ENCODE measurements around the gene C16orf92.

The C16orf92 gene

DNA sequence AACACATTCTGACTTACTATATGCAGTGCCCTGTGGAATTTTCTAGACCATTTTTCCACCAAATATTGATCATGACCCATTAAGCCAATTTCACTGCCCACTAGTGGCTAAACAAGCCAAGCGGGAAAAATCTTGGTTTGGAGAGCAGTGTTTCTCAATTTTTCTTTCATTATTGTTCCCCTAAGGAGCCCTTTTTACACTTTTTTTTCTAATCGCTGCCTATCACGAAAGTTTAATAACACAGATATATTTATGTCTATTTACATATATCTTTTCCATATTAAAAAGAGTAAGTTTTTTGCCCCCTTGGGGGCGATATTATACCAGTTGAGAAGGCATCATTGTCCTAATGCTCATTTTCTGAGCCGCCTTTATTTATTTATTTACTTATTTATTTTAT is 18.8 kb downstream of the C16orf92 start:
- TF ChIP-seq, protein P1, sequence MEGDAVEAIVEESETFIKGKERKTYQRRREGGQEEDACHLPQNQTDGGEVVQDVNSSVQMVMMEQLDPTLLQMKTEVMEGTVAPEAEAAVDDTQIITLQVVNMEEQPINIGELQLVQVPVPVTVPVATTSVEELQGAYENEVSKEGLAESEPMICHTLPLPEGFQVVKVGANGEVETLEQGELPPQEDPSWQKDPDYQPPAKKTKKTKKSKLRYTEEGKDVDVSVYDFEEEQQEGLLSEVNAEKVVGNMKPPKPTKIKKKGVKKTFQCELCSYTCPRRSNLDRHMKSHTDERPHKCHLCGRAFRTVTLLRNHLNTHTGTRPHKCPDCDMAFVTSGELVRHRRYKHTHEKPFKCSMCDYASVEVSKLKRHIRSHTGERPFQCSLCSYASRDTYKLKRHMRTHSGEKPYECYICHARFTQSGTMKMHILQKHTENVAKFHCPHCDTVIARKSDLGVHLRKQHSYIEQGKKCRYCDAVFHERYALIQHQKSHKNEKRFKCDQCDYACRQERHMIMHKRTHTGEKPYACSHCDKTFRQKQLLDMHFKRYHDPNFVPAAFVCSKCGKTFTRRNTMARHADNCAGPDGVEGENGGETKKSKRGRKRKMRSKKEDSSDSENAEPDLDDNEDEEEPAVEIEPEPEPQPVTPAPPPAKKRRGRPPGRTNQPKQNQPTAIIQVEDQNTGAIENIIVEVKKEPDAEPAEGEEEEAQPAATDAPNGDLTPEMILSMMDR (IDR thresholded peaks at IDR 0.05; ENCODE audit: control insufficient read depth, extremely low read depth, insufficient read depth), result 0 out of 2 replicates have a peak, but pooled peaks have one; percentile 6
- no peak overlapping the region for H3K4me3 ChIP-seq (ENCODE audit: low read depth, low read length)
- DNase-seq (ENCODE audit: low read depth), result no peak

DNA sequence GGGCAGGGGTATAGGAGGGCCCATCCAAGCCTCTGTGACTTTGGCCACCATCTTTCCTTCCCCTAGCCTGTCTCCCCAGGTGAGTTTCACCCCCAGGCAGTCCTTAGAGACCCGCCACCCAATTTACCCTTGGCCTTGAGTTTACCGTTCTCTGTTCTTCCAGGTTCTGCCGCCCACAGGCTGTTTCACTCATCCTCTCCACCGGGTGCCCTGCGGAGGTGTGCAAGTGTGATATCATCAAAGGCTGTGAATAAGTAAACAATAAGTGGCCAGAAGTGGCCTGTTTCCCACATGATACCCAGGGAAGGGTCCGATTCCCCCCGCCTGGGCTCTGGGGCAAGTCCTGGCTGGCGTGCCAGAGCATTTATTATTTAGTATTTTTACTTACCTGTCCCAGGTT is 23.2 kb downstream of the C16orf92 start:
- no peak for DNase-seq (ENCODE audit: low read depth)
- TF ChIP-seq, protein P1 (IDR thresholded peaks at IDR 0.05; ENCODE audit: control insufficient read depth, extremely low read depth, insufficient read depth), result no peak
- no peak overlapping the region for H3K4me3 ChIP-seq (ENCODE audit: low read depth, low read length)

DNA sequence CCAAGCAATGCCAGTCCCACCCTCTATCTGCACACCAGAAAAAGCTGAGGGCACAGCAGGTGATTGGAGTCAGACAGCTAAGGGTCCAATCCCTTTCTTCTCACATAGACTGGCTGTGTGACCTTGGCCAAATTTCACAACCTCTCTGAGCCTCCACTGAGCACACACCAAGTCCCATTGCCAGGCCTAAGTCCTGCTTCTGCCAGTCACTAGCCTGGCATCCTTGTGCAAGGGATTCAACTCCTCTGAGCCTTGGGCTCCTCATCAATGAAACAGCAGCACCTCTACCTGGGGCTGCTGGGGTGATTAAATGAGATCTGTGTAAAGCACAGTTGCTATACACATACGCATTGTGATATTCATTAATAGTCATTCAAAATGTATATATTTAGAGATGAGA is 23.6 kb downstream of the C16orf92 start:
- DNase-seq (ENCODE audit: low read depth), result no peak
- no peak overlapping the region for H3K4me3 ChIP-seq (ENCODE audit: low read depth, low read length)
- TF ChIP-seq, protein P1 (IDR thresholded peaks at IDR 0.05; ENCODE audit: control insufficient read depth, extremely low read depth, insufficient read depth), result no peak

DNA sequence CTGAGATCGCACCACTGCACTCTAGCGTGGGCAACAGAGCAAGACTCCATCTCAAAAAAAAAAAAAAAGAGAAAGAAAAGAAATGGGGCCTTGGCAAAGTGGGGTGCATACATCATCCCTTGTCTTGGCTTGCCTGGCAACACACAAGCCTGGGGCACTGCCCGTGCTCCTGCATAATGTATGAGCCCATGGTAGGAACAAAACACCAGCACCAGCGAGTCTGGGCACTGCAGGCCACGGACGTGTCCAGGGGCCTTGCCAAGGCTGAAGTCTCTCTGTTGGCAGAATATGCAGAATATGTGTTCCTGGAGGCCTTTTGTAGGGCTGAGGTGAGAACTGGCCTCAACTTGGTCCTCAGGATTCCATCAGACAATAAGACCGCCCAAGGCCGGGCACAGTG is 26.9 kb downstream of the C16orf92 start:
- TF ChIP-seq, protein P1 (IDR thresholded peaks at IDR 0.05; ENCODE audit: control insufficient read depth, extremely low read depth, insufficient read depth), result no peak
- H3K4me3 ChIP-seq (ENCODE audit: low read depth, low read length), result no peak overlapping the region
- DNase-seq (ENCODE audit: low read depth), result no peak

DNA sequence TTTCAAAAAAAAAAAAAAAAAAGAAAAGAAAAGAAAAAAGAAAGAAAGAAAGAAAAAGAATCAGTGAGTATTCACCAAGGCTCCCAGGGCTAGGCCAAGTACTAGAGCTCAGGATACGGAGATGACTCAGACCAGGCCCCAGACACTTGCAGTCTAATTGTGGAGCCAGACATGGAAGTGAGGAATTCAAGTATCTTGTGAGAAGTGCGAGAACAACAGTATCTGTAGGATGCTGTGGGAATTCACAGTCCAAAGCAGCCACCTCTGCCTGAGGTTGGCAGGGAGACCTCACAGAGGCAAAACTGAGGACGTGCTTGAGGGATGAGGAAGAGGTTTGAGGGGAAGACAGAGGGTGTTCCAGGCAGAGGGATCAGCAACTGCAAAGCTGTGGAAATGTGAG is 28.5 kb downstream of the C16orf92 start:
- TF ChIP-seq, protein P1 (IDR thresholded peaks at IDR 0.05; ENCODE audit: control insufficient read depth, extremely low read depth, insufficient read depth), result no peak
- DNase-seq (ENCODE audit: low read depth), result no peak

DNA sequence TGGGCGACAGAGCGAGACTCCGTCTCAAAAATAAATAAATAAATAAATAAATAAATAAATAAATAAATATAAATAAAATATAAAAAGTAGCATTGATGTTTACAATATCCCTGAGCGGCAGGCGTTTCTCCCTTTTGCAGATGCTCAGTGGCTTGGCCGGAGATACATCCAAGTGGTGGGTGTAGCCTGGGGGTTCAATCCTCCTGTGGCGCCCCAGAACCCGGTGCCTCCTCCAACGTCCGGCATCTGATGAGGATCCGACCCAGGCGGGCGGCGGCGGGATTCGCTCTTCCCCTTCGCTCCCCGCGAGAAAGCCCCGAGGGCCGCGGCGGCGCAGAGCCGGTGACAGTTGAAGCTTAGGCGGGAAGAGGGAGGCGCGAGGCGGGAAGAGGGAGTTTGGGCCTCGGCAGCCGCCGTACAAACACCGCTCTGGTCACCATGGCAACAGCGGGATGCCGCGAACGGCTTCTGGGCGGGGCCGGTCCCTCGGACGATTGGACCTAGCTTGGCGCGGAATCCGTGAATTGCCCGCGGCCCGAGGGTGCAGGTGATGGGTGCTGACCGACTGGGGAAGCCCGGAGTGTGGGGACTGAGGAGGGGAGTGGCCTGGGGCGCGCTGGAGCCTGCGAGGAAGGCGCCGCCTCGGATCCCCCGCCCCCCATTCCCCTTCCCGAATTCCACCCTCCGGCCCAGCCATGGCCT is 29.8 kb downstream of the C16orf92 start:
- peak overlapping the region; percentile 60 for H3K4me3 ChIP-seq (ENCODE audit: low read depth, low read length)
- DNase-seq (ENCODE audit: low read depth), result peak; percentile 78
- TF ChIP-seq, protein P1 (IDR thresholded peaks at IDR 0.05; ENCODE audit: control insufficient read depth, extremely low read depth, insufficient read depth), result no peak

More for the DNA sequence above, 28.5 kb downstream of the C16orf92 start:
- H3K4me3 ChIP-seq (ENCODE audit: low read depth, low read length), result no peak overlapping the region
